PC-3 (cell line): ENCODE results near the gene TNIP3.

ENCODE experiments used
- CTCF ChIP-seq: fragments of 300-600 bp; sonication (generic); conservative IDR thresholded peaks from 2 replicates; pipeline ENCODE4 v1.5.1; 2017; ENCODE audit warnings: antibody characterized with exemption, low read depth, mild to moderate bottlenecking, low read length
- EZH2 ChIP-seq: fragments of 300-600 bp; sonication (generic); IDR thresholded peaks from one replicate; pipeline ENCODE4 v1.6.1; 2017; ENCODE audit warnings: antibody characterized with exemption, mild to moderate bottlenecking, low read length; ENCODE audit not compliant: unreplicated experiment
- EZH2phosphoT487 ChIP-seq: fragments of 300-600 bp; sonication (generic); IDR thresholded peaks from 2 replicates; pipeline ENCODE4 v1.6.1; 2018; ENCODE audit warnings: mild to moderate bottlenecking, antibody characterized with exemption, low read length, borderline replicate concordance

DNA sequence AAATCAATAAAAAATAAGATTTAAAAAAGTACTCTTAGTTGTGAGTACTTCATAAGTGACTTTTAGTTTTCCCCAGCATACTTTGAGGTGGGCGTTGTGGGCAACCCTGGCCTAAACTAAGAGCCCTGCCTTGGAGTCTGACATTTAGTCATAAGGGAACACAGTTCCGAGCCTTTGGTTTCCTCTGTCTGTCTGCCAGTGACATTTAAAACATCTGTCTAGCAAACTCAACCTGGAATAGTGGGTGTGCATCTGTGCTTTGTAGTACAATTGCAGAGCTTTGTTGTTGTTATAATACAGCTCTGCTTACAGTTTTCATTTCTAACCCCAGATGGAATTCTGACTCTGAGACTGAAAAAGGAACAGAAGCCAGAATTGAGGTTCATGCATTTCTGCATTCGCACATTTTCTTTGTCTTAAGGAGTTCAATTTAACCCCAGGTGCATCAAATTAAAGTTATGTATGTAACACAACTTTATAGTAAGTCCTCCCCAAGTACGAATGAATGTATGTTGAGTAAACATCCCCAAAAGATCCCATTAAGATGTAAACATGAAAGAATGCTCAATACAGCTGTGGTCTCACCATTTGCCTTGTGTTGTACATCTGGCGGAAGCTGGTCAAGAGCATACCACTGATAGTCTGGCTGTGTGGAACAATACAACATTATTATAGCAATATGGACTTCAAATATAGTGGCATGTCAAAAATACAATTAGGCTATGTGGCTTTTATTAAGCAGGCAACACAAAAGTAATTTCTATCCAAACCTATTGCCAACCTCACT lies 25.9 kb downstream of the TNIP3 start:
- TF ChIP-seq CTCF (no peak), EZH2 (no peak), EZH2phosphoT487 (no peak)
